ENCODE measurements around the gene ARHGEF10L. TPM values are rescaled to one million over a fixed set of nuclear protein-coding genes. Genes with fewer than 3 reads are reported as not detected.

The ARHGEF10L gene
- total RNA-seq, 2 experiments from 2014 or later: not detected

GRCh38 chr1:17531682-17532487 is 7.6 kb upstream of the ARHGEF10L start:
- Mint-ChIP-seq H3K4me1 (no peaks in the 10 kb centered on the region), H3K36me3 (no peaks in the 10 kb centered on the region), H3K9me3 (no peaks in the 10 kb centered on the region), H3K27me3 (peaks cover 16% of the 10 kb centered on the region), H3K4me3 (no peak overlapping the region), H3K27ac (no peak overlapping the region)
- no peak for DNase-seq

DNA sequence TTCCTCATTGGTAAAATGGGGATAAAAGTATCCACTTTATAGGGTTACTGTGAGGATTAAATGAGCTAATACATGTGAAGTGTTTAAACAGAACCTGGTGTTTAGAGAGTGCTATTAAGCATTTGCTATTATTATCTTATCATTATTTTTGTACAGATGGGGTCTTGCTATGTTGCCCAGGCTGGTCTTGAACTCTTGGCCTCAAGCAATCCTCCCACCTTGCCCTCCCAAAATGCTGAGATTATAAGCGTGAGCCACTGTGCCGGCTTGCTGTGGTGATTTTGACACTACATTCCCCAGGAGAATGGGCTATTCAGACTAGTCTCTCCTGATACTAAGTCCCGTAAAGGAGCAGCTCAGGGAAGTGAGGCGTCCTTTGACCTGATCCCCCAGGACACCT is 6.3 kb upstream of the ARHGEF10L start:
- H3K27ac Mint-ChIP-seq: no peak overlapping the region
- H3K36me3 Mint-ChIP-seq: no peaks in the 10 kb centered on the region
- peaks cover 25% of the 10 kb centered on the region for H3K27me3 Mint-ChIP-seq
- no peaks in the 10 kb centered on the region for H3K9me3 Mint-ChIP-seq
- no peak overlapping the region for H3K4me3 Mint-ChIP-seq
- H3K4me1 Mint-ChIP-seq: no peaks in the 10 kb centered on the region
- no peak for DNase-seq

GRCh38 chr1:17535300-17535936 is 4.1 kb upstream of the ARHGEF10L start:
- no peak for DNase-seq
- no peak overlapping the region for H3K27ac Mint-ChIP-seq
- no peak overlapping the region for H3K4me3 Mint-ChIP-seq
- H3K36me3 Mint-ChIP-seq: no peaks in the 10 kb centered on the region
- peaks cover 2% of the 10 kb centered on the region for H3K4me1 Mint-ChIP-seq
- H3K9me3 Mint-ChIP-seq: no peaks in the 10 kb centered on the region
- peaks cover 38% of the 10 kb centered on the region for H3K27me3 Mint-ChIP-seq

DNA sequence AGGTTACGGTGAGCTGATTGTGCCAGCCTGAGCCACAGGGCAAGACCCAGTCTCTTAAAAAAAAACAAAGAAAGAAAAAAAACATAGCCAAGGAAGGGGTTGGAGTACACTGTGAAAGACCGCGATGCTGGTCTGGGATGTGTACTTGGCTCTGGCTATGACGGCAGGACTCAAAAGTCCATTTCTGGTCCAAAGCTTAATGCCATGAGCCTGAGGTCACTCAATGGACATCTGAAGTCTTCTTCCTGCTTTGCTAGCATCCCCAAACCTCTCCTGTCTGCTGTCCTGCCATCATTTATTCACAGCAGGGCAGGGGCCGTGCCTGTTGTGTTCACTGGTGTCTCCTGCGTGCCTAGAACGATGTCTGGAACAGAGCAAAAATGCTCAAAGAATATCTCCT is 1.5 kb upstream of the ARHGEF10L start:
- H3K27me3 Mint-ChIP-seq: peaks cover 52% of the 10 kb centered on the region
- no peak overlapping the region for H3K27ac Mint-ChIP-seq
- DNase-seq: no peak
- H3K4me3 Mint-ChIP-seq: no peak overlapping the region
- no peaks in the 10 kb centered on the region for H3K36me3 Mint-ChIP-seq
- H3K4me1 Mint-ChIP-seq: peaks cover 2% of the 10 kb centered on the region
- no peaks in the 10 kb centered on the region for H3K9me3 Mint-ChIP-seq

DNA sequence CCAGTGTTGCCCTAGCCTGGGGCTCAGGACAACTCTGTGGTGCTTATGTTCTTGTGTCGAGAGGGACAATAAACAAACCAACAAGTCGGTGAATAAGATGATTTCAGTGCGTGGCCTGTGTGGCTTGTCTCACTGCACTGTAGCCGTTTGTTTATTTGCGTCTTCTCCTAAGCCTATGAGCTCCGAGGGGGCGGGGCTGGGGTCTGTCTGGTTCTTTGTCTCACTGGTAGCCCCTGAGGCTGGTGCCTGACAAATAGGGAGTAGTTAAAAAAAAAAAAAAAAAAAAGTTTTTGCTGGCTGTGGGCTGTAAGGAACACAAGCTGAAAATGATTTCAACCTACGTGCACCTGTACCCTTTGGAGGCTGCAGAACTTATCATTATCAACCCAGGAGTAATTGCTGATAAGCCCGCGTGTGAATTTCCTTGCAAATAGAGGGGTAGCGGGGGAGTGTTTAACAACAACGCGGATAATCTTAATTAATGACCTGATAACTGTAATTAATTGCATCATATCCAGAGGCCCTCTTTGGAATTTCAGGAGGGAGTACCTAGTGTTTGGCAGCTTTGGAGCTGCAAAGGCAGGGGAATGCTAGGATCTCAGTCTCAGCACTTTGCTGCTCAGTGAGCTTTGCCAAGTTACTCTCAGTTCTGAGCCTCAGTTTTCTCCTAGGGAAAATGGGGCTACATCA is 925 bp upstream of the ARHGEF10L start:
- Mint-ChIP-seq H3K4me1 (peaks cover 2% of the 10 kb centered on the region), H3K27me3 (peaks cover 52% of the 10 kb centered on the region), H3K4me3 (no peak overlapping the region), H3K36me3 (no peaks in the 10 kb centered on the region), H3K9me3 (no peaks in the 10 kb centered on the region), H3K27ac (no peak overlapping the region)
- no peak for DNase-seq

DNA sequence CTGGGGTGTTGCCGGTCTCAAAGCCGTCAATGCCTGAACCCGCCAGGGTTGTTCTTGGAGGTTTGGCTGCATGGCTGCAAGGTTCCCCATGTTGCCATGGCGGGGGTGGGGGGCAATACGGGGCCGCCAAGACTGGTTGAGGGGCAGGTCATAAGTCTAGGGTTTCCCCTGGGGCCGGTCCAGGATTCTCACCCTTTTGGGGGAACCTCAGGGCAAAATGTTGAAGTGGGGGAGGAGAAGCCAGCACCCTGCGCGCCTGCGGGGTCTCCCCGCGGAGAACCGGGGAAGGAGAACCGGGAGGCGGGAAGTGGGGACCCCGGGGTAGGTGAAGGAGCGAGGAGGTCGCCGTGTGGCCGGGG is 401 bp upstream of the ARHGEF10L start:
- Mint-ChIP-seq H3K27ac (no peak overlapping the region), H3K36me3 (no peaks in the 10 kb centered on the region), H3K9me3 (no peaks in the 10 kb centered on the region), H3K4me1 (peaks cover 2% of the 10 kb centered on the region), H3K27me3 (peaks cover 52% of the 10 kb centered on the region), H3K4me3 (peak overlapping the region; percentile 51)
- no peak for DNase-seq

GRCh38 chr1:17540255-17541001 is 930 bp downstream of the ARHGEF10L start:
- Mint-ChIP-seq H3K9me3 (peaks cover 2% of the 10 kb centered on the region), H3K27ac (no peak overlapping the region), H3K36me3 (no peaks in the 10 kb centered on the region), H3K27me3 (peaks cover 57% of the 10 kb centered on the region), H3K4me3 (peak overlapping the region; percentile 22), H3K4me1 (peaks cover 2% of the 10 kb centered on the region)
- DNase-seq: no peak

- DNase-seq: no peak
- H3K9me3 Mint-ChIP-seq: peaks cover 2% of the 10 kb centered on the region
- peaks cover 45% of the 10 kb centered on the region for H3K27me3 Mint-ChIP-seq
- peaks cover 2% of the 10 kb centered on the region for H3K4me1 Mint-ChIP-seq
- H3K4me3 Mint-ChIP-seq: no peak overlapping the region
- no peak overlapping the region for H3K27ac Mint-ChIP-seq
- H3K36me3 Mint-ChIP-seq: no peaks in the 10 kb centered on the region
Observed at GRCh38 chr1:17542645-17543044, 3.1 kb downstream of the ARHGEF10L start.

DNA sequence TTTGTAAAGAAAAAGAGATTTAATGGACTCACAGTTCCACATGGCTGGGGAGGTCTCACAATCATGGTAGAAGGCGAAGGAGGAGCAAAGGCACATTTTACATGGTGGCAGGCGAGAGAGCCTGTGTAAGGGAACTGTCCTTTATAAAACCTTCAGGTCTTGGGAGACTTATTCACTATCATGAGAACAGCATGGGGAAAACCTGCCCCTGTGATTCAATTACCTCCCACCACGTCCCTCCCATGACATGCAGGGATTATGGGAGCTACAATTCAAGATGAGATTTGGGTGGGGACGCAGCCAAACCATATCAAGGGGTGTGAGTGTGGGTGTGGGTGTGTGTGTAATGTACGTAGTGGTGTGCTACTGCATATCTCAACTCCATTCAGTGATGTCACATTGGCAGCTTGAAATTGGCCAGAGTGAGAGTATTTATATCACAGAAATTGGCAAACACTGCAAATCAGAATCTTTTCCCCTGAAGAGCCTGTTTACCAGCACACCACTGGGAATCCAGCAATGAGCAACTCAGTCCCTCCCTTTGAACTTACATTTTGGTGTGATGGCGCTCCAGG is 5.4 kb downstream of the ARHGEF10L start:
- Mint-ChIP-seq H3K4me1 (no peaks in the 10 kb centered on the region), H3K9me3 (peaks cover 2% of the 10 kb centered on the region), H3K36me3 (no peaks in the 10 kb centered on the region), H3K27ac (no peak overlapping the region), H3K27me3 (peaks cover 34% of the 10 kb centered on the region), H3K4me3 (no peak overlapping the region)
- no peak for DNase-seq

- no peak overlapping the region for H3K27ac Mint-ChIP-seq
- no peaks in the 10 kb centered on the region for H3K4me1 Mint-ChIP-seq
- no peak overlapping the region for H3K4me3 Mint-ChIP-seq
- peaks cover 29% of the 10 kb centered on the region for H3K27me3 Mint-ChIP-seq
- DNase-seq: no peak
- no peaks in the 10 kb centered on the region for H3K36me3 Mint-ChIP-seq
- peaks cover 2% of the 10 kb centered on the region for H3K9me3 Mint-ChIP-seq
Observed at GRCh38 chr1:17545356-17545755, 5.9 kb downstream of the ARHGEF10L start.

DNA sequence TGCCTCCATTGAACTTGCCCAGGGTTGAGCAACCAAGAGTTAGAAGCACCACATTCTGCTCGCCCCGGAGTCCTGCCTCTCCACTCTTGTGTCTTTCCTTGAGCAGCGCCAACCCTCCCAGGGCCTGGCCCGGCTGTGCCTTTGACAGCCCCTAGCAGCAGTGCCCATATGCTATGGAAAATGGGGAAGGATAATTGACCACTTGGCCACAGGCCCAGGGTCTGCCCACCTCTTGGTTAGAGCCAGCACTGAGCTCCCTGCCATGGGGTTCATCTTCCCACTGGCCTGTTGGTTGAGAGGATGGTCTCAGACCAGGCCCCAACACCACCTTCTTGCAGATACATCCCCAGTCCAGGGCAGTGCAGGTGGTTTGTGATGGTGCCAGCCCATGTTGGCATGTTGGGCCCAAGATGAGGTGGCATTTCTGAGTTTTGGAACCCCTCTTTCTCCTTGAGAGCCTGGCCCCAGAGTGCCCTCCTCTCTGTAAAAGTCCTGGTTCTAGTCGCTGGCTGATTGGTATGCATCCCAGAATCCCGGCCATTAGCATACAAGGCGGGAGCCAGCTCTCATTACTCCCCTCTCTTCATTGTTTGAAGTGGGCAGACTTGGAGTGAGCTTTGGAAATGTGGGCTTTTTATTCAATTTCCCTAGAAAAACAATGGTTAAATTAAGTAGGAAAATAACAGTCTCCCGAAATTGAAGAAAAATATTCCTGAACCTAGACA is 7.6 kb downstream of the ARHGEF10L start:
- H3K27ac Mint-ChIP-seq: no peak overlapping the region
- no peak for DNase-seq
- H3K9me3 Mint-ChIP-seq: peaks cover 2% of the 10 kb centered on the region
- no peaks in the 10 kb centered on the region for H3K4me1 Mint-ChIP-seq
- H3K4me3 Mint-ChIP-seq: no peak overlapping the region
- H3K36me3 Mint-ChIP-seq: no peaks in the 10 kb centered on the region
- H3K27me3 Mint-ChIP-seq: peaks cover 12% of the 10 kb centered on the region

GRCh38 chr1:17549384-17549783 is 9.9 kb downstream of the ARHGEF10L start:
- H3K4me1 Mint-ChIP-seq: no peaks in the 10 kb centered on the region
- H3K36me3 Mint-ChIP-seq: no peaks in the 10 kb centered on the region
- peaks cover 20% of the 10 kb centered on the region for H3K27me3 Mint-ChIP-seq
- H3K9me3 Mint-ChIP-seq: peaks cover 2% of the 10 kb centered on the region
- H3K27ac Mint-ChIP-seq: no peak overlapping the region
- no peak overlapping the region for H3K4me3 Mint-ChIP-seq
- no peak for DNase-seq

DNA sequence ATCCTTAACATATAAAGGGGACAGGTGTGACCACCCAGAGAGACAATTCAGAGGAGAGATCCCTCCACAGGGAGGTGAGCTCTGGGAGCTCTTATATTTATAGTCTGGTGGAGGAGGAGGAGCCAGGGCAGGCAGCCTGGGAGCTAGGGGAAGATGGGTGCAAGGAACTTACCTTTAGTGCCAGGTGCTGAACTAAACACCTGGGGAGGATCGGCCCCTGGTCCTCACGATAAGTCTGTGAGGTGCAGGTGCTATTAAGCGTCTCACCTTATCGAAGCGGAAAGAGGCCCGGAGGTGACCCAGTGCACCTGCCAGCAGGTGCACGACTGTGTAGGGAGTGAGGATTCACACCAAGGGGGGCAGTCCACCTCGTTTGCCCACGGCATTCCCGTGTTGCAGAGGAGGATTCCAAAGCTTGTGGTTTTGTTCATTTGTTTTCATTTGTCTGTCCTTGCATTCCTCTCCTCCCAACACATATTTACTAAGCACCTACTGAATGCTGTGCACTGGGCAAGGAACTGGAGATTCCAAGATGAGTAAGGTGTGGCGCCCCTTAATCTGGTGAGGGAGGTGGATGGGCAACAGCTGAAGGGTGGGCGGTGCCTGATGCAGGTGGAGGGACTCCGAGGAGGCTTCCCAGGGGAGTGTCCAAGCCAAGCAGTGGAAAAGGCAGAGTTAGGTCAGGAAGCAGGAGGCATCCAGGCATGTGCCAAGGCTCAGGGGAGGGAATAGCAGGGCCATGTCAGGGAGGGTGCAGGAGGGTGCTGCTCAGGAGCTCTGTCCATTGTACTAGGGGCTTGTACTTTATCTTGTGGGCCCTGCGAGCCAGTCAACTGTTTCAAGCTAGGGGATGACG is 11.5 kb downstream of the ARHGEF10L start:
- peaks cover 15% of the 10 kb centered on the region for H3K27me3 Mint-ChIP-seq
- no peak for DNase-seq
- H3K9me3 Mint-ChIP-seq: no peaks in the 10 kb centered on the region
- H3K27ac Mint-ChIP-seq: no peak overlapping the region
- H3K4me1 Mint-ChIP-seq: no peaks in the 10 kb centered on the region
- H3K4me3 Mint-ChIP-seq: no peak overlapping the region
- no peaks in the 10 kb centered on the region for H3K36me3 Mint-ChIP-seq

Data from activated naive CD8-positive, alpha-beta T cell treated with anti-CD3 and anti-CD28 coated beads for 36 hours (primary cell).